ENCODE measurements around the gene TMEM14A.

TMEM14A gene

DNA sequence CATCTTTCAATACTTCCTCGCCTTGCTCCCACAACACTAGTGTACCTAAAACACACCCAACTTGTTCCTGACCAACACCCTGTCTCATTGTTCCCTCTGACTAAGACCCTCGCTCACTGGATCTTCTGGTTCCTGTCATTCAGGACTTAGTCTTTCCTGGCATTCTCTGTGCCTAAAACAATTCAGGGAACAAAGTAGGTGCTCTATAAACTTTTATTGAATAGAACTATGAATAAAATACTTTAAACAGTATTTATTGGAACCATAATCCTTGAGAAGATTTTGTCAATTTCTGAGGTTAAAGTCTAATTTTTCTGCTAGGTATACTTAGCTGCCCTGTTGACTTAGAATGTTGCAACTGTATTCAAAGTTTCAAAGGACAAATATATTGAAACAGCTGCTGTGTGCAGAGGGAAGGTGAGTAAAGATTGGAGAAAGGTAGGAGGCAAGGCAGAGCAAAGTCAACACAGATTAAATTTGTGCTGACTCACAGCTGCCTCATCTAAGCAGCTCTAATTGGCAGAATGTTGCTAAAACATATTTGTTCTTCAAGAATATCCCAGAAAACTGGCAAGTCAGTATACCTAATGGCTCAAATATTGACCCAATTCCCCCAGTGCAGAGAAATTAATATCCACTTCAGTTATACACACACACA is 54.8 kb downstream of the TMEM14A start:
- Histone ChIP-seq H3K4me3 (replicated peaks; ENCODE audit: insufficient read depth, low read length) (no peak overlapping the region), H3K27me3 (ENCODE audit: insufficient read depth, poor library complexity, severe bottlenecking) (no peaks in the 10 kb centered on the region), H3K27ac (replicated peaks) (no peak overlapping the region)
- no peak for DNase-seq (ENCODE audit: low read depth in 1 of 2, low spot score in 1 of 2)
- TF ChIP-seq SPI1 (IDR thresholded peaks at IDR 0.05; ENCODE audit: borderline replicate concordance, low read depth) (no peak), REST (IDR thresholded peaks at IDR 0.05; ENCODE audit: insufficient replicate concordance, low read depth) (no peak), GABPA (IDR thresholded peaks at IDR 0.05; ENCODE audit: low read depth) (no peak), POLR2AphosphoS5 (IDR thresholded peaks at IDR 0.05; ENCODE audit: low read depth) (no peak)
- TF ChIP-seq, protein P1, sequence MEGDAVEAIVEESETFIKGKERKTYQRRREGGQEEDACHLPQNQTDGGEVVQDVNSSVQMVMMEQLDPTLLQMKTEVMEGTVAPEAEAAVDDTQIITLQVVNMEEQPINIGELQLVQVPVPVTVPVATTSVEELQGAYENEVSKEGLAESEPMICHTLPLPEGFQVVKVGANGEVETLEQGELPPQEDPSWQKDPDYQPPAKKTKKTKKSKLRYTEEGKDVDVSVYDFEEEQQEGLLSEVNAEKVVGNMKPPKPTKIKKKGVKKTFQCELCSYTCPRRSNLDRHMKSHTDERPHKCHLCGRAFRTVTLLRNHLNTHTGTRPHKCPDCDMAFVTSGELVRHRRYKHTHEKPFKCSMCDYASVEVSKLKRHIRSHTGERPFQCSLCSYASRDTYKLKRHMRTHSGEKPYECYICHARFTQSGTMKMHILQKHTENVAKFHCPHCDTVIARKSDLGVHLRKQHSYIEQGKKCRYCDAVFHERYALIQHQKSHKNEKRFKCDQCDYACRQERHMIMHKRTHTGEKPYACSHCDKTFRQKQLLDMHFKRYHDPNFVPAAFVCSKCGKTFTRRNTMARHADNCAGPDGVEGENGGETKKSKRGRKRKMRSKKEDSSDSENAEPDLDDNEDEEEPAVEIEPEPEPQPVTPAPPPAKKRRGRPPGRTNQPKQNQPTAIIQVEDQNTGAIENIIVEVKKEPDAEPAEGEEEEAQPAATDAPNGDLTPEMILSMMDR (IDR thresholded peaks at IDR 0.05; ENCODE audit: insufficient read depth, low read length): no peak

DNA sequence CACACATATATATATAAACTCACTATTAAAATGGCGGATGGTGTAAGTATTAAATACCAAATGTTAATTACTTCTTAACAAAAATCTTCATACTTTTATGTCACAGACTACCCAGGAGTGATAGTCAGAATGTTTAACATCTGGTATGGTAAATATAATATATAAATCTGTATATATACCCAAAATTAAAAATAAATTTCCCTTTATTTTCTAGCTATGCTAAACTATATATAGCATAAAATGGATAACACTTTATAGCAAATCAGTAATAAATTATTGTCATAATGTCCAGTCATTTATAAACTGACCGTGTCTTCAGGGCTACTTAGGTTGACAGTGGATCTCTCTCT is 55.3 kb downstream of the TMEM14A start:
- TF ChIP-seq, protein P1 (IDR thresholded peaks at IDR 0.05; ENCODE audit: insufficient read depth, low read length): no peak
- TF ChIP-seq SPI1 (IDR thresholded peaks at IDR 0.05; ENCODE audit: borderline replicate concordance, low read depth) (no peak), POLR2AphosphoS5 (IDR thresholded peaks at IDR 0.05; ENCODE audit: low read depth) (no peak), GABPA (IDR thresholded peaks at IDR 0.05; ENCODE audit: low read depth) (no peak), REST (IDR thresholded peaks at IDR 0.05; ENCODE audit: insufficient replicate concordance, low read depth) (no peak)
- Histone ChIP-seq H3K27ac (replicated peaks) (no peak overlapping the region), H3K4me3 (replicated peaks; ENCODE audit: insufficient read depth, low read length) (no peak overlapping the region), H3K27me3 (ENCODE audit: insufficient read depth, poor library complexity, severe bottlenecking) (no peaks in the 10 kb centered on the region)
- DNase-seq (ENCODE audit: low read depth in 1 of 2, low spot score in 1 of 2): no peak

DNA sequence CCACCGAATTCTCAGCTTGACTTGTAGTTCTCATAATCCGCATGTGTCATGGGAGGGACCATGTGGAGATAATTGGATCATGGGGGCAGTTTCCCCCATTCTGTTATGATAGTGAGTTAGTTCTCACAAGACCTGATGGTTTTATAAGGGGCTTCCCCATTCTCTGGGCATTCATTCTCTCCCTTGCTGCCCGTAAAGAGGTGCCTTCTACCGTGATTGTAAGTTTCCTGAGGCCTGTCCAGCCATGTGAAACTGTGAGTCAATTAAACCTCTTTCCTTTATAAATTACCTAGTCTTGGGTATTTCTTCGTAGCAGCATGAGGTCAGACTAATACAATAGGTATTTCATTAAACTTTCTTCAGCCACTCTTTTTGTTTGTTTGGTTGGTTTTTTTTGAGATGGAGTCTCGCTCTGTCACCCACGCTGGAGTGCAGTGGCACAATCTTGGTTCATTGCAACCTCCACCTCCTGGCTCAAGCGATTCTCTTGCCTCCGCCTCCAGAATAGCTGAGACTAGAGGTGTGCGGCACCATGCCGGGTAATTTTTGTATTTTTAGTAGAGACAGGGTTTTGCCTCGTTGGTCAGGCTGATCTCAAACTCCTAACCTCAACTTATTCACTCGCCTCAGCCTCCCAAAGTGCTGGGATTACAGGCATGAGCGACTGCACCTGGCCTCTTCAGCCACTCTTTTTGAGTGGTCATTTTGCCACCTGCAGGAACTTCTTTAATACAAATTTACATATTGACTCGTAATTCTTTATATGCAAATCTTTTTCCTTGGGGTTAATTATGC is 56.0 kb downstream of the TMEM14A start:
- Histone ChIP-seq H3K27ac (replicated peaks) (no peak overlapping the region), H3K4me3 (replicated peaks; ENCODE audit: insufficient read depth, low read length) (no peak overlapping the region), H3K27me3 (ENCODE audit: insufficient read depth, poor library complexity, severe bottlenecking) (no peaks in the 10 kb centered on the region)
- TF ChIP-seq GABPA (IDR thresholded peaks at IDR 0.05; ENCODE audit: low read depth) (no peak), SPI1 (IDR thresholded peaks at IDR 0.05; ENCODE audit: borderline replicate concordance, low read depth) (no peak), REST (IDR thresholded peaks at IDR 0.05; ENCODE audit: insufficient replicate concordance, low read depth) (no peak)
- no peak for DNase-seq (ENCODE audit: low read depth in 1 of 2, low spot score in 1 of 2)

Data from HL-60 (cell line).